Measurements from ENCODE around the gene BTN2A1. TPM values are rescaled to one million over a fixed set of nuclear protein-coding genes. Genes with fewer than 3 reads are reported as not detected.

BTN2A1 gene
- total and polyA plus RNA-seq, 9 of the 15 experiments (the other 6 are each of a cell fraction or from before 2014, with no cell fraction given) = 6.7 to 22.1 (median 16.4) TPM

GRCh38 chr6:26516481-26517427 is 59.0 kb downstream of the BTN2A1 start (continued):
- TF ChIP-seq CHCHD3 (CRISPR knock-in tag; IDR thresholded peaks at IDR 0.05) (no peak), MIER1 (IDR thresholded peaks at IDR 0.05; ENCODE audit: low read depth) (no peak), BACH1 (tag; IDR thresholded peaks at IDR 0.05) (no peak), ZNF407 (IDR thresholded peaks at IDR 0.05; ENCODE audit: low read depth) (no peak), NR0B1 (IDR thresholded peaks at IDR 0.05; ENCODE audit: partially characterized antibody) (no peak), POLR2B (IDR thresholded peaks at IDR 0.05; ENCODE audit: low read depth, partially characterized antibody) (no peak), HEY1 (CRISPR knock-in tag; IDR thresholded peaks at IDR 0.05; ENCODE audit: borderline replicate concordance) (no peak), SAP30 (IDR thresholded peaks at IDR 0.05; ENCODE audit: borderline replicate concordance, insufficient read depth, low read depth, low read length, poor library complexity, severe bottlenecking) (no peak), SPI1 (IDR thresholded peaks at IDR 0.05; ENCODE audit: borderline replicate concordance, low read depth, low read length) (no peak), FOXP4 (CRISPR knock-in tag; IDR thresholded peaks at IDR 0.05; ENCODE audit: borderline replicate concordance) (no peak), PCBP2 (IDR thresholded peaks at IDR 0.05; ENCODE audit: low read depth, low read length, poor library complexity, severe bottlenecking) (no peak), ZKSCAN8 (CRISPR knock-in tag; IDR thresholded peaks at IDR 0.05) (no peak), SOX6 (IDR thresholded peaks at IDR 0.05) (peak; percentile 74), ZNF253 (CRISPR knock-in tag; conservative IDR thresholded peaks at IDR 0.05) (no peak)
